ENCODE data around the gene PLA1A.

PLA1A gene

DNA sequence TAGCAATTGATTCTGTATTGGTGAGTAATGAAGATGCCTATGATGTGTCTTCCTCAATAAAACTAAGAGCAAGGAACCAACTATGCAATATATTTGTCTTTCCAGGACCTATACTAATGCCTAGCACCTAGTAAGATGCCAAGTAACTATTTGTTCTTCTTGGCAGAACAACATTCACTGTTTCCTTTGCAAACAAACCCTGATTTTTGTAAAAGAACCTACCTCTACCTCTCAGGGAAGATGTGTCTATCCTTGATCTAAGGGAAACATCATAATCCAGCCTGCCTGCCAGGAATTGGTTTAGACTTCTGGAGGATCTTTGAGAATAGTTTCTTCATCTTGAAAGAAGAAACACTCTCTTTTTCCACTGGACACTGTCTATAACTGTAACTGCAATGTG, 22.2 kb upstream of the PLA1A start:
- Histone ChIP-seq H3K27ac (ENCODE audit: low read depth, low read length) (no peak overlapping the region), H3K4me1 (ENCODE audit: control insufficient read depth in 5 of 5, insufficient read depth in 5 of 5, low read length in 5 of 5) (peaks cover 2 to 24% (median 20%) of the 10 kb centered on the region in 5 donors), H3K4me3 (ENCODE audit: low read depth in 1 of 5, low read length in 5 of 5) (no peak overlapping the region), H3K9ac (ENCODE audit: low read length in 5 of 5) (no peak overlapping the region), H3K36me3 (ENCODE audit: control insufficient read depth in 5 of 5, insufficient read depth in 5 of 5, low read length in 5 of 5) (no peaks in the 10 kb centered on the region), H3K27me3 (ENCODE audit: control insufficient read depth in 5 of 5, insufficient read depth in 4 of 5, low read length in 5 of 5) (no peaks in the 10 kb centered on the region), H3K9me3 (ENCODE audit: control insufficient read depth in 5 of 5, low read length in 5 of 5) (no peaks in the 10 kb centered on the region)

DNA sequence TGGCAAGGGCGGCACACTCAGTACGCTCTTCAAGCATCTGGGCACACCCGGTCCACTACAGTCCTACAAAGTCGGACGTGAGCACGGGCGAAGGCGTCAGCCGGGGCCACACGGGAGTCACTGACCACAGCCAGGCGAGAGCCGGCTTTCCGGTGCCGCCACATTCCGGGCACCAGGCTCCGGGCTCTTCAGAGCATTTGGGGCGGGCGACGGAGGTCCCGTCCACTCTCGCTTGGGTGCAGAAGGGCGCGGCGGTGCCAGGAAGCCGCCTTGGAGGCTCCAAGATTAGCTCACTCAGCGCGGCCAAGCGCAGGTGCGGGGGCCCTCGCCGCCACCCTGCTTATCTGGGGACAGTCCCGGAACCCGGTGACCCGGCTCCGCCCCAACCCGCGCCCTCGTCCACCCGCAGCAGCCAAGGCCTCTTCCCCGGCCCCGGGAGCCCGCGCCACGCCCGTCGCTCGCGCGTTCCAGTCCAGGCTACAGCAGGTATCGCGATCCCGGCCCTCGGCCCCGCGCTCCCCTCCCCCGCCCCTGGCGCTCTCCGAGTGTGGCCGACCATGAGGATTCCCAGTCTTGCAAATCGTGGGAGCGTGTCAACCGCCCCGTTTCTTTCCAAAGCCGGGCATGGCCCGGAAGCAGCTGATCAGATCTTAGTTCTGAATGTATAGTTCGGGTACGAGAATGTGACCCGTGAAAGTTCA, 18.2 kb upstream of the PLA1A start, which contains the start of gene ADPRH:
Gene ADPRH (plus strand): TSS at position 127 of the 701 bp plus-strand sequence. CDS start 2,678 bp downstream, outside the sequence.
- Histone ChIP-seq H3K9me3 (ENCODE audit: control insufficient read depth in 5 of 5, low read length in 5 of 5) (no peaks in the 10 kb centered on the region), H3K27ac (ENCODE audit: low read depth, low read length) (peak within 1 kb of the TSS; percentile 81), H3K4me3 (ENCODE audit: low read depth in 1 of 5, low read length in 5 of 5) (peak within 1 kb of the TSS; percentile 65 to 95 (median 75)), H3K9ac (ENCODE audit: low read length in 5 of 5) (peak within 1 kb of the TSS; percentile 64 to 98 (median 83)), H3K27me3 (ENCODE audit: control insufficient read depth in 5 of 5, insufficient read depth in 4 of 5, low read length in 5 of 5) (no peaks in the 10 kb centered on the region), H3K4me1 (ENCODE audit: control insufficient read depth in 5 of 5, insufficient read depth in 5 of 5, low read length in 5 of 5) (peaks cover 2 to 14% (median 12%) of the 10 kb centered on the region in 5 donors), H3K36me3 (ENCODE audit: control insufficient read depth in 5 of 5, insufficient read depth in 5 of 5, low read length in 5 of 5) (peaks cover 0 to 5% (median 0%) of the 10 kb centered on the region in 5 donors)

DNA sequence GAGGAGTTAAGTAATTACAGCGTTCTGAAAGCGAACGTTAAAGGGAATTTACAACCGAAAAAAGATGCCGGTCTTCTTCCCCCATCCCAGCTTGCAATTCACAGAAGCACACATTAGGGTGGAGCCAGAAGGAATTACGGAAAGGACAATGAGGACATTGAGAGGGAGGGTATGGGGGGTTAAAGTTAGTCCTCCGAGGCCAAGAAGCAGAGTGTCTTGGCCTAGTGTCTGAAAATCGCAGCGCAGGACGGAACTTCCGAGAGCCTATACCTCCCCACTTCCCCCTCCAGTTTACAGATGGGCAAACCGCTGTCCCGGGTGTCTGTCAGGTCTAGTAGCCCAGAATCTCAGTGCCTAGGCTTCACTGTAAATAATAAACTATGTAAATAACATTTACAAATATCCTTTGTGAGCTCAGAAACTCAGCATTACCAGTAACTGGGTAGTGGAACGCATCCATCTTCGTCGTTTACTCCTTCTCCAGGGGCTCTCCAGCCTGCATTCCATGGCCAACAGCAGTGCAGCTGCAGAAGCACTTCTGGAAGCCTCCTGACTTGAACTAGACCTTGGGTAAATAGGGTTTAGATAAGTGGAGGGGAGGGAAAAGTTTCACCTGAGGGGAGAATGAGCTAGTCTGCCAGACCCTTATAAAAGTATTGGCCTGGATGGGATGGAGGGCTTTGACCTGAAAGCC, 17.5 kb upstream of the PLA1A start:
- H3K4me1 ChIP-seq (ENCODE audit: control insufficient read depth in 5 of 5, insufficient read depth in 5 of 5, low read length in 5 of 5) = peaks cover 2 to 14% (median 12%) of the 10 kb centered on the region in 5 donors
- H3K9me3 ChIP-seq (ENCODE audit: control insufficient read depth in 5 of 5, low read length in 5 of 5) = no peaks in the 10 kb centered on the region
- peak overlapping the region; percentile 81 for H3K27ac ChIP-seq (ENCODE audit: low read depth, low read length)
- peak overlapping the region; percentile 64 to 98 (median 83) for H3K9ac ChIP-seq (ENCODE audit: low read length in 5 of 5)
- peak overlapping the region; percentile 65 to 95 (median 75) for H3K4me3 ChIP-seq (ENCODE audit: low read depth in 1 of 5, low read length in 5 of 5)
- peaks cover 0 to 11% (median 0%) of the 10 kb centered on the region in 5 donors for H3K36me3 ChIP-seq (ENCODE audit: control insufficient read depth in 5 of 5, insufficient read depth in 5 of 5, low read length in 5 of 5)
- H3K27me3 ChIP-seq (ENCODE audit: control insufficient read depth in 5 of 5, insufficient read depth in 4 of 5, low read length in 5 of 5) = no peaks in the 10 kb centered on the region

DNA sequence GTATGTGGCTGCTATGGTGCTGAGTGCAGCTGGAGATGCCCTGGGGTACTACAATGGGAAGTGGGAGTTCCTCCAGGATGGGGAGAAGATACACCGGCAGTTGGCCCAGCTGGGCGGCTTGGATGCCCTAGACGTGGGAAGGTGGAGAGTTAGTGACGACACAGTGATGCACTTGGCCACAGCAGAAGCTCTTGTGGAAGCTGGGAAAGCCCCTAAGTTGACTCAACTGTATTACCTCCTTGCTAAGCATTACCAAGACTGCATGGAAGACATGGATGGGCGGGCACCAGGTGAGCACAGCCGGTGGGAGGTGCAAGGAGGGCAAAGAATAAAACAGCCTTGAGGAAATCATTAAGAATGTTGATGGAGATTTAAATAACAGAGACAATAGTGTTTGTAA, 15.5 kb upstream of the PLA1A start:
- H3K4me1 ChIP-seq (ENCODE audit: control insufficient read depth in 5 of 5, insufficient read depth in 5 of 5, low read length in 5 of 5) = peaks cover 2 to 22% (median 14%) of the 10 kb centered on the region in 5 donors
- no peak overlapping the region for H3K4me3 ChIP-seq (ENCODE audit: low read depth in 1 of 5, low read length in 5 of 5)
- no peaks in the 10 kb centered on the region for H3K27me3 ChIP-seq (ENCODE audit: control insufficient read depth in 5 of 5, insufficient read depth in 4 of 5, low read length in 5 of 5)
- no peak overlapping the region for H3K9ac ChIP-seq (ENCODE audit: low read length in 5 of 5)
- H3K27ac ChIP-seq (ENCODE audit: low read depth, low read length) = no peak overlapping the region
- no peaks in the 10 kb centered on the region for H3K9me3 ChIP-seq (ENCODE audit: control insufficient read depth in 5 of 5, low read length in 5 of 5)
- H3K36me3 ChIP-seq (ENCODE audit: control insufficient read depth in 5 of 5, insufficient read depth in 5 of 5, low read length in 5 of 5) = peaks cover 4 to 19% (median 7%) of the 10 kb centered on the region in 5 donors

DNA sequence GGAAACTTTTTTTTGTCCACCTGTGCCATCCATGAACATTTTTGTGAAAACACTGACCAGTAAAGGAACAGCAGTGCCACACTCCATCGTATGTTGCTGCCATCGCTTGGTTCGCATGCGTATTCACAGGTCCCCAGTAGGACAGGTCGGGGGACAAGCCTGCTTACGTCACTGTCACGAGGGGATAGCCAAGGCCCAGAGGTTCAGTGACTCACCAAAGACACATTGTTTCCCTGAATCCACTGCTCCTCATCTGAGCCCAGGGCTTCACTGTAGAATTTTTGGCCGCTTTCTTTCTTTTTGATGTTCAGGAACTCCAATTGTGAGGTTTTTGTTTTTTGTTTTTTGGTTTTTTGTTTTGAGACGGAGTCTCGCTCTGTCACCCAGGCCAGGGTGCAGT, 12.5 kb upstream of the PLA1A start:
- H3K4me1 ChIP-seq (ENCODE audit: control insufficient read depth in 5 of 5, insufficient read depth in 5 of 5, low read length in 5 of 5) = peaks cover 0 to 28% (median 10%) of the 10 kb centered on the region in 5 donors
- no peaks in the 10 kb centered on the region for H3K27me3 ChIP-seq (ENCODE audit: control insufficient read depth in 5 of 5, insufficient read depth in 4 of 5, low read length in 5 of 5)
- H3K4me3 ChIP-seq (ENCODE audit: low read depth in 1 of 5, low read length in 5 of 5) = no peak overlapping the region
- peaks cover 9 to 26% (median 10%) of the 10 kb centered on the region in 5 donors for H3K36me3 ChIP-seq (ENCODE audit: control insufficient read depth in 5 of 5, insufficient read depth in 5 of 5, low read length in 5 of 5)
- no peak overlapping the region for H3K27ac ChIP-seq (ENCODE audit: low read depth, low read length)
- H3K9me3 ChIP-seq (ENCODE audit: control insufficient read depth in 5 of 5, low read length in 5 of 5) = no peaks in the 10 kb centered on the region
- no peak overlapping the region for H3K9ac ChIP-seq (ENCODE audit: low read length in 5 of 5)

DNA sequence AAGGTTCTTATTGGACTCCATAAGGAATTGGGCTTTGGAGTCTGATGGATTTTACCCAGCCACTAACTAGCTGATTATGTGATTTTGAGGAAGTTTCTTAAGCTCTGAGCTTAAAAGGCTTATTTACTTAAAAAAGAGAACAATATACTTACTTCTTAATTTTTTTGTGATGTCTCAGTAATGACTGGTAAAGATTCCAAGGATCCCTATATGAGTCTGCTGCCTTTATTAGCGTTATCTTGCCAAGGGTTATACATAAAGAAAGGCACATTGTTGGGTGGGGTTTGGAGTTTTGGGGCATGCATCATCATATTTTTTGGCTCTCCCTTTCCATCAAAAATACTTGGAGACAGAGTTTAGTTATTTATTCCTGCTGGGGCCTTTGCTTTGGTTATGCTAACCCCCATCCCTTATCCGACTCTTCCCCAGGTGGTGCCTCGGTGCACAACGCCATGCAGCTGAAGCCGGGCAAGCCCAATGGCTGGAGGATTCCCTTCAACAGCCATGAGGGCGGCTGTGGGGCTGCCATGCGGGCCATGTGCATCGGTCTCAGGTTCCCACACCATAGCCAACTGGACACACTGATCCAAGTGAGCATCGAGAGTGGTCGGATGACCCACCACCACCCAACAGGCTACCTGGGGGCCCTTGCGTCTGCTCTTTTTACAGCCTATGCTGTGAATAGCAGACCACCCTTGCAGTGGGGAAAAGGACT, 11.7 kb upstream of the PLA1A start:
- H3K27ac ChIP-seq (ENCODE audit: low read depth, low read length) = no peak overlapping the region
- H3K4me3 ChIP-seq (ENCODE audit: low read depth in 1 of 5, low read length in 5 of 5) = no peak overlapping the region
- H3K27me3 ChIP-seq (ENCODE audit: control insufficient read depth in 5 of 5, insufficient read depth in 4 of 5, low read length in 5 of 5) = no peaks in the 10 kb centered on the region
- peaks cover 9 to 26% (median 10%) of the 10 kb centered on the region in 5 donors for H3K36me3 ChIP-seq (ENCODE audit: control insufficient read depth in 5 of 5, insufficient read depth in 5 of 5, low read length in 5 of 5)
- no peaks in the 10 kb centered on the region for H3K9me3 ChIP-seq (ENCODE audit: control insufficient read depth in 5 of 5, low read length in 5 of 5)
- peaks cover 0 to 22% (median 4%) of the 10 kb centered on the region in 5 donors for H3K4me1 ChIP-seq (ENCODE audit: control insufficient read depth in 5 of 5, insufficient read depth in 5 of 5, low read length in 5 of 5)
- no peak overlapping the region for H3K9ac ChIP-seq (ENCODE audit: low read length in 5 of 5)

DNA sequence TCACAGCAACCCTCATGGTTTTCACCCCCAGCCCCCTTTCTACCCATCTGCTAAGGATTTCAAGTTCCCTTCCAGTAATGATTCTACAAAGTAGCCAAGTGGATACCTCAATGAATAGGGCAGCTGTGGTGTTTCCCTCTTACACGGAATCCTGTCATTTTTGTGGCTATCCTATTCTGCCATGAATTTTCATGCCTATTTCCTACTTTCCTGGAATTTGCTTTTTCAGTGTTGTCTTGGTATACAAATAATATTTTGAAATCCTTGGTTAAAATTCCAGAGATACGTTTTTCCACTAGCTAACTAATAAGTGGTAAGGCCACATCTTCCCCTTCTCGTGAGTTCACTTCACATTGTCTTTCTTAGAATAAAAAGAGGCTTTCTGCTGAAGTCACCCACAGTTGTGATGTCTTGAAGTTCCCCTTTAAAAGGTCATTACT, 10.9 kb upstream of the PLA1A start:
- H3K27ac ChIP-seq (ENCODE audit: low read depth, low read length) = no peak overlapping the region
- peaks cover 0 to 22% (median 4%) of the 10 kb centered on the region in 5 donors for H3K4me1 ChIP-seq (ENCODE audit: control insufficient read depth in 5 of 5, insufficient read depth in 5 of 5, low read length in 5 of 5)

DNA sequence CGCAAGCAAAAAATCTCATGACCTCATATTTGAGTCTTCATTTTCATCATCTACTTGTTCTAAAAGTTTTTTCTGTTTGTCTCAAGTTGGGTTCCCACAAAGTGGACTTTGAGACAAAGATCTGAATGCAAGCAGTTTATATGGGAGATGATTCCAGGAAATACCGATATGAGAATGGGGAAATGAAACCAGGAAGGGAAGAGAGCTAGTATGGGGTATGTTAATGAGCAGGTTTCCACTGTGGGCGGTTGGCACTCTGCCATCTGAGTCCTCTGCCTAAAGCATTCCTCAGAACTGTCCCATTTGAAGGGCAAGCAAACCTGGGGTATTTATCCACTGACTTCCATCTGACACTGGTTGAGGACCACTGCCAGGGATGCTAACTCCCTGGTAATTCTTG, 9.6 kb upstream of the PLA1A start:
- peaks cover 9 to 22% (median 10%) of the 10 kb centered on the region in 5 donors for H3K36me3 ChIP-seq (ENCODE audit: control insufficient read depth in 5 of 5, insufficient read depth in 5 of 5, low read length in 5 of 5)
- no peaks in the 10 kb centered on the region for H3K27me3 ChIP-seq (ENCODE audit: control insufficient read depth in 5 of 5, insufficient read depth in 4 of 5, low read length in 5 of 5)
- no peak overlapping the region for H3K27ac ChIP-seq (ENCODE audit: low read depth, low read length)
- H3K9ac ChIP-seq (ENCODE audit: low read length in 5 of 5) = no peak overlapping the region
- H3K9me3 ChIP-seq (ENCODE audit: control insufficient read depth in 5 of 5, low read length in 5 of 5) = no peaks in the 10 kb centered on the region
- peaks cover 0 to 22% (median 4%) of the 10 kb centered on the region in 5 donors for H3K4me1 ChIP-seq (ENCODE audit: control insufficient read depth in 5 of 5, insufficient read depth in 5 of 5, low read length in 5 of 5)
- H3K4me3 ChIP-seq (ENCODE audit: low read depth in 1 of 5, low read length in 5 of 5) = no peak overlapping the region

More for the DNA sequence above, 10.9 kb upstream of the PLA1A start:
- H3K27me3 ChIP-seq (ENCODE audit: control insufficient read depth in 5 of 5, insufficient read depth in 4 of 5, low read length in 5 of 5) = no peaks in the 10 kb centered on the region
- no peak overlapping the region for H3K9ac ChIP-seq (ENCODE audit: low read length in 5 of 5)
- H3K9me3 ChIP-seq (ENCODE audit: control insufficient read depth in 5 of 5, low read length in 5 of 5) = no peaks in the 10 kb centered on the region
- no peak overlapping the region for H3K4me3 ChIP-seq (ENCODE audit: low read depth in 1 of 5, low read length in 5 of 5)
- H3K36me3 ChIP-seq (ENCODE audit: control insufficient read depth in 5 of 5, insufficient read depth in 5 of 5, low read length in 5 of 5) = peaks cover 9 to 26% (median 10%) of the 10 kb centered on the region in 5 donors

DNA sequence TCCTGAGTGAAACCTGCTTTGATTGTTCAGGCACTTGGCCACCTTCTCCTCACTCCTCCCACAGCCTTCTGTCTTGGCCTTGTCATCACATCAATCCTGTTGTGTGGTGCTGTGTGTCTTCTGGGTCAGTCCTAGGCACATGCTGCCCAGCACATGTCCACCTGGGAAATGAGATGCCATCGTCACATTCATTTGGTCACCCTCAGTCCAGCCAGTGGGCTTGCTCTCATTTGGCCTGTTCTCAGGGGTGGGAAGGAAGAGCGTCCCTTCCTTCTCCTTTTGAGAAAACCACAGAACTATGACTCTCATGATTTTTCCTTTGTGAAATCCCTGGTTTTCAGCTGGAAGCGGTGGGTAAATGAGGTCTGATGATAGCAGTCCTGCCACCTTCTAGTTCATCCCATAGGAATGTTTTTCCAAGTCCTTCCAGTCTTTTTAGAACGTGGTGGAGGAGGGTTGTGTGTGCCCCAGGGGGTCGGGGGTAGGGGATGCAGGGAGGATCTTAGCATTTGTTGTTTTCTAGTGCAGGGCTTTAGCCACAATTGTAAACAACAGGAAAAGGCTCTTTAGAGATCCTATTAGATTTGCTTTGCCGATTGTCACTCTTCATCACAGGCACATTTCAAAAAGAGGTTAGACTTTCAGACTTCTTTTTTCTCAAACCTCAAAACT, 8.4 kb upstream of the PLA1A start:
- peaks cover 0 to 22% (median 4%) of the 10 kb centered on the region in 5 donors for H3K4me1 ChIP-seq (ENCODE audit: control insufficient read depth in 5 of 5, insufficient read depth in 5 of 5, low read length in 5 of 5)
- H3K9me3 ChIP-seq (ENCODE audit: control insufficient read depth in 5 of 5, low read length in 5 of 5) = no peaks in the 10 kb centered on the region
- H3K27ac ChIP-seq (ENCODE audit: low read depth, low read length) = no peak overlapping the region
- H3K36me3 ChIP-seq (ENCODE audit: control insufficient read depth in 5 of 5, insufficient read depth in 5 of 5, low read length in 5 of 5) = peaks cover 9 to 22% (median 10%) of the 10 kb centered on the region in 5 donors
- no peaks in the 10 kb centered on the region for H3K27me3 ChIP-seq (ENCODE audit: control insufficient read depth in 5 of 5, insufficient read depth in 4 of 5, low read length in 5 of 5)
- no peak overlapping the region for H3K9ac ChIP-seq (ENCODE audit: low read length in 5 of 5)
- H3K4me3 ChIP-seq (ENCODE audit: low read depth in 1 of 5, low read length in 5 of 5) = no peak overlapping the region
